Activated CD8-positive, alpha-beta memory T cell treated with anti-CD3 and anti-CD28 coated beads for 4 hours (primary cell): ENCODE measurements around the gene NNT.
"Not testable (repeated sequence)": the region's sequence is repeated elsewhere in the genome, so short reads cannot be mapped to it uniquely, and the experiment has no call there.

ENCODE experiments used
- DNase-seq, 2 donors: peaks; one replicate each; pipeline ENCODE4 v3.0.0-alpha.2; 2020; ENCODE audit warnings: low read depth in 2 of 2

NNT gene

DNA sequence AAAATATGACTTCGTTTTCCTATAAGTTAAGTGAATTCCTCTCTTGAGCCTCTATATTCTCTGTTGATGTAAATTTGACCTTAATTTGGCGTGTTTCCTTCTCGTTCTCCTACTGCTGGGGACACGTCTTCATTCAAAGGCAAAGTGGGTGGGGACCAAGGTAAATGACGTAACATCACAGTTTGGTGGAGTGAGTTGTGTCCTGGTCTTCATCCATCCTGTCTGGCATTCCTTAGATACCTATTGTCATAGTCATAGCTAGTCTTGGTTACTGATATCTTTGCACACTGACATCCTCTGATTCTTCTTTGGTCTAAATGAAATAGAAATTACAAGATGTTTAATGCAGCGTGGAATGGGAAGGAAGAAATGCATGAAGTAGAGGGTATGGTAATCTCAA, 108.5 kb downstream of the NNT start:
- no peak for DNase-seq

DNA sequence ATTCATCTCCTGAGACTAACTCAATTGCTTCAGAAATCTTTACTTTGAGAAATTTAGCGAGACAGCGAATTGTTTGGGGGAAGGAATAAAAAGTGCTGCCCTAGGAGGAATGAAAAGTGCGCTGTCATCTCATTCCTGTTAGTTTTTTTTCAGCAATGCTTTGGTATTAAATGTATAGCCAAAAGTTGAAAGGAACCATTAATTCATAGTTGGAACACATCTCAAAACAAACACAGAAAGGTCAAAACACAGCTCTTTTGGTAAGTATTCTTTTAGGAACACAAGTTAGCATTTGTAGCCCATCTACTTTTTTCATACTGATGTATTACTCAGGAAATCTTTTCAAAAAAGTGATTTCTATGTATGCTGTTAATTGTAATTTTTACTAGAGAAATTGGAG, 109.1 kb downstream of the NNT start:
- DNase-seq, result no peak

DNA sequence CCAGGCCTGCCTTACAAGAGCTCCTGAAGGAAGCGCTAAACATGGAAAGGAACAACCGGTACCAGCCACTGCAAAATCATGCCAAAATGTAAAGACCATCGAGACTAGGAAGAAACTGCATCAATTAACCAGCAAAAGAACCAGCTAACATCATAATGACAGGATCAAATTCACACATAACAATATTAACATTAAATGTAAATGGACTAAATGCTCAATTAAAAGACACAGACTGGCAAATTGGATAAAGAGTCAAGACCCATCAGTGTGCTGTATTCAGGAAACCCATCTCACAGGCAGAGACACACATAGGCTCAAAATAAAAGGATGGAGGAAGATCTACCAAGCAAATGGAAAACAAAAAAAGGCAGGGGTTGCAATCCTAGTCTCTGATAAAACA, 116.8 kb downstream of the NNT start:
- DNase-seq, result not testable (repeated sequence)

DNA sequence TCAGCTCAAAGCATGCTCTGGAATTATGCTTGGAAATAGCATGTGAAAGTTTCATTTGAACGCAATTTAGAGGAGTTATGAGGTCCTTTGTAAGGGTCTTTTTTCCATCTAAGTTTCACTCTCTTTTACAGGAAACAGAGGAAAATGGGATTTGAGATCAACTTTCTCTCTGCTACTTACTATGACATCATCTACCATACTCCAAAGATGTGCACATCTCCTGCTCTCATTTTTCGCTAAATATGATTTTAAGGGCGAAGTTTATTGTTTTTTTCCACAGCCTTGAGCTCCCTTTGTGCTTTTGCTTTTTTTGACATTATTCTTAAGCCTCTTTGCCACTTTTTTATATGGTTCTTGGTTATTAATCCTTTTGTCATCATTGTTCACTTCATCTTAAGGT, 125.6 kb downstream of the NNT start:
- no peak for DNase-seq

DNA sequence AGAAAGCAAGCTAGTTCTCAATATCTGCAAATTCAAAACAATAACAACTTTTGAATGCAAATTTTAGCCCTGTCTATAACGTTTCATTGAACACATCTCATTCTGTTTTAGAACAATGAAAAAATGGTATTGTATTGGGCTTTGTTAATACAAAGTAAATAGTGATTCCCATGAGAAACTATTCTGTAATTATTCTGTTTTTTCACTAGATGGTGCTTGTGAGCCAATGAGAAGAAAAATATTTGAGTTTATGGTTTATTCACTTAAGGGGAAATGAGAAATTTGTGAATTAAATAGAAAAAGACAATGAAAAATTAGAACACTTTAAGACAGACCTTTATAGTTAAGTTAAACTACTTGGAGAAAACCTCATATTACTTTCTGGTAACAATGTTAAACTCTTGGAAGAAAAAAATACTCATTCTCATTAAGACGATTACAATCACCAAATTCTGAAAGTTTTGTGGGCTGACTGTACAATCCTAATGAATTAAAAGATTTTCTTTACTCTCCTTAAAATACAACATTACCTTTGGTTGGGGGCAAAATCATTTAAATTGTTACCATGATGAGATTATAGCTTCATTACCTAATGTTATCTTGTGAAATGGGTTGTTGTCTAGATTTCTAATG, 127.0 kb downstream of the NNT start:
- no peak for DNase-seq

DNA sequence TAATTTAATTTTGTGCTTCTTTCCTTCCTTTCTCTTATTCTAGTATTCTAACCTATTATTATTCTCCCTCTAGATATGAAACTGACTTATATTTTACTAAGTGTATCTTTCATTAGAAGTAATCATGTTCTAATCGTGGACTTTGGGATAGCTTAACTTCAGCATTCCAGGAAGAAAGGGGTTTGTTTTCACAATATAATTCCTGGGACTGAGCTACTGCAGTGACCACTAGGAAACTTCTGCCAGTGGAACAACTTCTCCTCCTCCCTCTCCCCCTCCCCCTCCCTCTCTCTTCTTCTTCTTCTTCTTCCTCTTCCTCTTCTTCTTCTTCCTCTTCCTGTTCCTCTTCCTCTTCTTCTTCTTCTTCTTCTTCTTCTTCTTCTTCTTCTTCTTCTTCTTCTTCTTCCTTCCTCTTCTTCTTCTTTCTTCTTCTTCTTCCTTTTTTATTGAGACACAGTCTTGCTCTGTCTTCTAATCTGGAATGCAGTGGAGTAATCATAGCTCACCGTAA, 127.9 kb downstream of the NNT start:
- DNase-seq, result no peak

DNA sequence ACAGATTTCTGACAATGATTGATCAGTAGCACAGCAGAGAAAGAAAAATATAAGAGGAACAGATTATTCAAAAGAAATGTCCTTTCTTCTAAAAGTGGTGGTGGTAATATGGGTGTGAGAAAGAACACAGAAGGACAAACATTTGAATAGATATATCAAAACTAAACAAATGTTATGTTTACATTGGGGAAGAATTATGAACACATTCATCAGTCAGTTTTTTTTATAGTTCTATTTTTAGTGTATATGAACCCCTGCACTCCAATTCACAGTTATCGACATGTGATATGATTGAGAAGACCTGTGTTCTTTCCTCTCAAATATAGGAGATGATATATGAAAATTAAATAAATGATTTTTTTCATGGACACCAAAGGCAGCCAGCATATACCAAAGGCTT, 128.6 kb downstream of the NNT start:
- no peak for DNase-seq

DNA sequence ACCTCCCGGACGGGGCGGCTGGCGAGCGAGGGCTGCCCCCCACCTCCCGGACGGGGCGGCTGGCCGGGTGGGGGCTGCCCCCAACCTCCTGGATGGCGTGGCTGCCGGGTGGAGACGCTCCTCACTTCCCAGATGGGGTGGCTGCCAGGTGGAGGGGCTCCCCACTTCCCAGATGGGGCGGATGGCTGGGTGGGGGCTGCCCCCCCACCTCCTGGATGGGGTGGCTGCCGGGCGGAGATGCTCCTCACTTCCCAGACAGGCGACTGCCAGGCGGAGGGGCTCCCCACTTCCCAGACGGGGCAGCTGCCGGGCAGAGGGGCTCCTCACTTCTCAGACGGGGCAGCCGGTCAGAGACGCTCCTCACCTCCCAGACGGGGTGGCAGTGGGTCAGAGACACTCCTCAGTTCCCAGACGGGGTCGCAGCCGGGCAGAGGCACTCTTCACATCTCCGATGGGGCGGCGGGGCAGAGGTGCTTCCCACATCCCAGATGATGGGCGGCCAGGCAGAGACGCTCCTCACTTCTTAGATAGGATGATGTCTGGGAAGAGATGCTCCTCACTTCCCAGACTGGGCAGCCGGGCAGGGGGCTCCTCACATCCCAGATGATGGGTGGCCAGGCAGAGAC, 143.1 kb downstream of the NNT start:
- DNase-seq, result not testable (repeated sequence)

DNA sequence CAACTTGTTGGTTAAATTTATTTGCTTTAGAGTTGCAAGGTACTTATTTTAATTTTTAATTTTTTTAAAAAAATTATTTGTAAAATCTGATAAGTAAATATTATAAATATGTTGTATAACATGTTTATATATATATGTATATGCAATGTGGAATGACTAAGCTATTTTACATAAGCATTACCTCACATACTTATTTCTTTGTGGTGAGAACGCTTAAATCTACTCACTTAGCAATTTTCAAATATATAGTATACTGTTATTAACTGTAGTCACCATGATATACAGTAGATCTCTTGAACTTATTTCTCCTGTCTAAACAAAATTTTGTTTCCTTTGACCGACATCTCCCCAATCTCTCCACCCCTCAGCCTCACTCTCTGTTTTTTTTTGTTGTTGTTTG, 147.8 kb downstream of the NNT start:
- no peak for DNase-seq

DNA sequence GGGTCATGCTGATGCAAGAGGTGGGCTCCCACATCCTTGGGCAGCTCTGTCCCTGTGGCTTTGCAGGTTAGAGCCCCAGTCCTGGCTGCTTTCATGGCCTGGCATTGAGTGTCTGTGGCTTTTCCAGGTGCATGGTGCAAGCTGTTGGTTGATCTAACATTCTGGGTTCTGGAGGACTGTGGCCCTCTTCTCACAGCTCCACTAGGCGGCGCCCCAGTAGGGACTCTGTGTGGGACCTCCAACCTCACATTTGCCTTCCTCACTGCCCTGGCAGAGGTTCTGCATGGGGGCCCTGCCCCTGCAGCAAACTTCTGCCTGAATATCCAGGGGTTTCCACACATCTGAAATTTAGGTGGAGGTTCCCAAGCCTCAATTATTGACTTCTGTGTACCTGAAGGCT, 150.1 kb downstream of the NNT start:
- no peak for DNase-seq
